8988T (cell line): ENCODE data around the gene TTC34.
"Not testable (repeated sequence)": the region's sequence is repeated elsewhere in the genome, so short reads cannot be mapped to it uniquely, and the experiment has no call there.

Source experiments
- DNase-seq: peaks from one replicate; pipeline ENCODE4 v3.0.0; 2011

The TTC34 gene

DNA sequence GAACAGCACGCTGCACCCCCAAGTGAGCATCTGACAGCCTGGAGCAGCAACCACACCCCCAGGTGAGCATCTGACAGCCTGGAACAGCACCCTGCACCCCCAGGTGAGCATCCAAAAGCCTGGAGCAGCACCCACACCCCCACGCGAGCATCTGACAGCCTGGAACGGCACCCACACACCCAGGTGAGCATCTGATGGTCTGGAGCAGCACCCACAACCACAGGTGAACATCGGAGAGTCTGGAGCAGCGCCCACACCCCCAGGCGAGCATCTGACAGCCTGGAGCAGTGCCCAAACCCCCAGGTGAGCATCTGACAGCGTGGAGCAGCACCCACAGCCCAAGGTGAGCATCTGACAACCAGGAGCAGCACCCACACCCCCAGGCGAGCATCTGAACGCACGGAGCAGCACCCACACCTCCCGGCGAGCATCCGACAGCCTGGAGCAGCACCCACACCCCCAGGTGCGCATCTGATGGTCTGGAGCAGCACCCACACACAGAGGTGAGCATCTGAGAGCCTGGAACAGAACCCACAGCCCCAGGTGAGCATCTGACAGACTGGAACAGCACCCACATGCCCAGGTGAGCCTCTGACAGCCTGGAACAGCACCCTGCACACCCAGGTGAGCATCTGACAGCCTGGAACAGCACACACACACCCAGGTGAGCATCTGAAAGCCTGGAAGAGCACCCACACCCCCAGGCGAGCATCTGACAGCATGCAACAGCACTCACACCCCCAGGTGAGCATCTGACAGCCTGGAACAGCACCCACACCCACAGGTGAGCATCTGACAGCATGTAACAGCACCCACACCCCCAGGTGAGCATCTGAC is 145.7 kb downstream of the TTC34 start:
- DNase-seq, result not testable (repeated sequence)

DNA sequence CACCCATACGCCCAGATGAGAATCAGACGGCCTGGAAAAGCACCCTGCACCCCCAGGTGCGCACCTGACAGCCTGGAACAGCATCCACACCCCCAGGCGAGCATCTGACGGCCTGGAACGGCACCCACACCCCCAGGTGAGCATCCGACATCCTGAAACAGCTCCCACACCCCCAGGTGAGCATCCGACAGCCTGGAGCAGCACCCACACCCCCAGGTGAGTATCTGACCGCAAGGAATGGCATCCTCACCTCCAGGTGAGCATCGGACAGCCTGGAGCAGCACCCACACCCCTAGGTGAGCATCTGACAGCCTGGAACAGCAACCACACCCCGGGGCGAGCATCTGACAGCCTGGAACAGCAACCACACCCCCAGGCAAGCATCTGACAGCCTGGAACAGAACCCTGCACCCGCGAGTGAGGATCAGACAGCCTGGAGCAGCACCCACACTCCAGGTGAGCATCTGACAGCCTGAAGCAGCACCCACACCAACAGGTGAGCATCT is 147.0 kb downstream of the TTC34 start:
- peak; percentile 34 for DNase-seq

DNA sequence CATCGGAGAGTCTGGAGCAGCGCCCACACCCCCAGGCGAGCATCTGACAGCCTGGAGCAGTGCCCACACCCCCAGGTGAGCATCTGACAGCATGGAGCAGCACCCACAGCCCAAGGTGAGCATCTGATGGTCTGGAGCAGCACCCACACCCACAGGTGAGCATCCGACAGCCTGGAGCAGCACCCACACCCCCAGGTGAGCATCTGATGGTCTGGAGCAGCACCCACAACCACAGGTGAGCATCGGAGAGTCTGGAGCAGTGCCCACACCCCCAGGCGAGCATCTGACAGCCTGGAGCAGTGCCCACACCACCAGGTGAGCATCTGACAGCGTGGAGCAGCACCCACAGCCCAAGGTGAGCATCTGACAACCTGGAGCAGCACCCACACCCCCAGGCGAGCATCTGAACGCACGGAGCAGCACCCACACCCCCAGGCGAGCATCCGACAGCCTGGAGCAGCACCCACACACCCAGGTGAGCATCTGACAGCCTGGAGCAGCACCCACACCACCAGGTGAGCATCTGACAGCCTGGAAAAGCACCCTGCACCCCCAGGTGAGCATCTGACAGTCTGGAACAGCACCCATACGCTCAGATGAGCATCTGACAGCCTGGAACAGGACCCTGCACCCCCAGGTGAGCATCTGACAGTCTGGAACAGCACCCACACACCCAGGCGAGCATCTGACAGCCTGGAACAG is 147.6 kb downstream of the TTC34 start:
- not testable (repeated sequence) for DNase-seq

DNA sequence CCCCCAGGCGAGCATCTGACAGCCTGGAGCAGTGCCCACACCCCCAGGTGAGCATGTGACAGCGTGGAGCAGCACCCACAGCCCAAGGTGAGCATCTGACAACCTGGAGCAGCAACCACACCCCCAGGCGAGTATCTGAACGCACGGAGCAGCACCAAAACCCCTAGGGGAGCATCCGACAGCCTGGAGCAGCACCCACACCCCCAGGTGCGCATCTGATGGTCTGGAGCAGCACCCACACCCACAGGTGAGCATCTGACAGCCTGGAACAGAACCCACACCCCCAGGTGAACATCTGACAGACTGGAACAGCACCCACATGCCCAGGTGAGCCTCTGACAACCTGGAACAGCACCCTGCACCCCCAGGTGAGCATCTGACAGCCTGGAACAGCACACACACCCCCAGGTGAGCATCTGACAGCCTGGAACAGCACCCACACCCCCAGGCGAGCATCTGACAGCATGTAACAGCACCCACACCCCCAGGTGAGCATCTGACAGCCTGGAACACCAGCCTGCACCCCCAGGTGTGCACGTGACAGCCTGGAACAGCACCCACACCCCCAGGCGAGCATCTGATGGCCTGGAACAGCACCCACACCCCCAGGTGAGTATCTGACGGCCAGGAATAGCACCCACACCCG is 148.4 kb downstream of the TTC34 start:
- not testable (repeated sequence) for DNase-seq

DNA sequence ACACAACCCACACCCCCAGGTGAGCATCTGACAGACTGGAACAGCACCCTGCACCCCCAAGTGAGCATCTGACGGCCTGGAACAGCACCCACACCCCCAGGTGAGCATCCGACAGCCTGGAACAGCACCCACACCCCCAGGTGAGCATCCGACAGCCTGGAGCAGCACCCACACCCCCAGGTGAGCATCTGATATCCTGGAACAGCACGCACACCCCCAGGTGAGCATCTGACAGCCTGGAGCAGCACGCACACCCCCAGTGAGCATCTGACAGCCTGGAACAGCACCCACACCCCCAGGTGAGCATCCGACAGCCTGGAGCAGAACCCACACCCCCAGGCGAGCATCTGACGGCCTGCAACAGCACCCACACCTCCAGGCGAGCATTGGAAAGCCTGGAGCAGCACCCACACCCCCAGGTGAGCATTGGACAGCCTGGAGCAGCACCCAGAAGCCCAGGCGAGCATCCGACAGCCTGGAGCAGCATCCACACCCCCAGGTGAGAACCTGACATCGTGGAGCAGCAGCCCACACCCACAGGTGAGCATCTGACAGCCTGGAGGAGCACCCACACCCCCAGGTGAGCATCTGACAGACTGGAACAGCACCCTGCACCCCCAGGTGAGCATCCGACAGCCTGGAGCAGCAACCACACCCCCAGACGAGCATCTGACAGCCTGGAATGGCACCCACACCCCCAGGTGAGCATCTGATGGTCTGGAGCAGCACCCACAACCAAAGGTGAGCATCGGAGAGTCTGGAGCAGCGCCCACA is 149.2 kb downstream of the TTC34 start:
- DNase-seq, result peak; percentile 7

DNA sequence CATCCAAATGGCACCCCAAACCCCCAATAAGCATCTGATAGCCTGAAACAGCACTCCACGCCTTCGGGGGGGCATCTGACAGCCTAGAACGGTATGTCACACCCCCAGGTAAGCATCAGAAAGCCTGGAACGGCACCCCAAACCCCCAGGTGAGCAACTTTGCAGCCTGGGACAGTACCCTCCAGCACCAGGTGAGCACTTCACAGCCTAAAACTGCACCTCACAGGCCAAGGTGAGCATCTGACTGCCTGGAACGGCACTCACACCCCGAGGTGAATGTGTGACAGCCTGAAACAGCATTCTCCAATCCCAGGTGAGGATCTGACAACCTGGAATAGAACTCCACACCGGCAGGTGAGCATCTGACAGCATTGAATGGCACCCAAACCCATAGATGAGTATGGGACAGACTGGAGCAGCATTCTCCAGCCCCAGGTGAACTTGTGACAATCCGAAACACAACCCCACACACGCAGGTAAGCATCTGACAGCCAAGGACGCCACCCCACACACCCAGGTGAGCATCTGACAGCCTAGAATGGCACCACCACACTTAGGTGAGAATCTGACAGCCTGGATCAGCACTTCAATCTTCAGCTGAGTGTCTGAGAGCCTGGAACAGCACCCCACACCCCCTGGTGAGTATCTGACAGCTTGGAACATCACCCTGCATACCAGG is 150.4 kb downstream of the TTC34 start:
- peak; percentile 9 for DNase-seq

DNA sequence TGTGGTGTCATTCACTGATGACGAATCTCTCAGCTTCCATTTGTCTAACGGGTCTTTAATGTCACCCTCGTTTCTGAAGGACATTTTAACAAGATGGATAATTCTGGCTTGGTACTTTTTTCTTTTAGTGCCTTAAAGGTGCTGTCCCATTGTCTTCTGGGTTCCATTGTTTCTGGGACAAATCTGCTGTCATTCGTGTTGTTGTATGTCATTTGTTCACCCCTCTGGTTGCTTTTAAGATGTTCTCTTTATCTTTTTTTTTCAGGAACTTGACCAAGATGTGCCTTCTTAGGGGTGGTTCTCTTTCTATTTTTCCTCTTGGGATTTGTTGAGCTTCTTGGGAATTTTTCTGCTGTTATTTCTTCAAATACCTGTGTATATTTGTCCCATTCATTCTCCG is 154.7 kb downstream of the TTC34 start:
- peak; percentile 6 for DNase-seq

DNA sequence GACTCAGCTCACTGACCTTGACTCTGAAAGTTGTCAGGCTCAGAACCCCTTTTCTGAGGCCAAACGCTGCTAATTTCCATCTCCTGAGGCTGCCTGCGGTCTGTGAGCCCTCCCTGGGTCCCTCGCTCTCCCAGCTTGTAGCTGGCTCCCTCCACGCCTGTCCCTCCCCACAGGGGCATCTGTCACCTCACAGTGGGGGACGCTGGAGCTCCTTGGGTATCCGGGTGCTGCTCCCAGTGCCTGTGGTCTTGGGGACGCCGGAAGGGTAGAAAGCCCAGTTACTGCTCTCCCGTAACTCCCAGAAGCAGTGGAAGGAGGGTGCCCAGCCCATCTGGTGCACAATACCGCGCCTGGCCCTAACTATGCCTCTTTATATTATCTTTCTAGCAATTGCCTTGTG is 155.7 kb downstream of the TTC34 start:
- no peak for DNase-seq

DNA sequence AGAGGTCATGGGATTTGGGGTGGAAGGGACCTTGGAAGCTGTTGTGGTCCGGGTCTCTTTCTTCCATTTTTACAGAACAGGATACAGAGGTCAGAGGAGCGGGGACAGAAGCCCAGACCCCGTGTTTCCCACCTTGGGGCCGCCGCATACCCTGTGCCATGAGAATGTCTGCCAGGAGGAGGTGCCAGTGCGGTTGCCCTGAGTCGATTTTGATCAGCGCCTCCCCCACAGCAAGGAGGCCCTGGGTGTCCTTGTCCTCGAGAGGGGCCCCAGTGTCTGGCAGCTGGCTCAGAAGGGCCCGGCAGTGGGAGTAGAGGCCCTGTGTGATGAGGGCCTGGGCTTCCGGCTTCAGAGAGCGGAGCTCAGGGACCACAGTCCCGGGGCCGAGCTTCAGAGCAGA is 156.3 kb downstream of the TTC34 start:
- DNase-seq, result no peak

DNA sequence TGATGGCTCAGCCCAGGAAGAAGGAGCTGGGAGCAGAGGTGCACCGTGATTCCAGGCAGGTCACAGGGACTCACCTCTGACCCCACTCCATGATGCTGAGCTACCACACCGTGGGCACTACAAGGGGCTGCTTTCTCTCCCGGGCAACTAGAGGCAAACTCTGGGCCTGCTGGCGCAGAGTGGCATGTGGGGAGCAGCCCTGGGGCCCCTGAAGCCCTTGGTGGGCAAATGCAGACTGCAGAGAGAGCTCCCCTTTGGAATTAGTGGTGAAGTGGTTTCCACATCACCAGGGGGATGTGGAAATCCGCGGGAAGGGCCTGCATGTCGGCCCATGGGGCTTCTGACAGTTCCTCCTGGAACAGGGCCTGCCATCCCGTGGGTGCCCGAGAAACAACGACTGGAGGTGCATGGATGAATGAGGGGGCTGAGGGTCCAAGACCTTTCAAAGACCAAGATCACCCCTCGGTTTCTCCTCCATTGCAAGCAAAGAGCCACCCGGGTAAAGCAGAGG is 156.8 kb downstream of the TTC34 start:
- no peak for DNase-seq

DNA sequence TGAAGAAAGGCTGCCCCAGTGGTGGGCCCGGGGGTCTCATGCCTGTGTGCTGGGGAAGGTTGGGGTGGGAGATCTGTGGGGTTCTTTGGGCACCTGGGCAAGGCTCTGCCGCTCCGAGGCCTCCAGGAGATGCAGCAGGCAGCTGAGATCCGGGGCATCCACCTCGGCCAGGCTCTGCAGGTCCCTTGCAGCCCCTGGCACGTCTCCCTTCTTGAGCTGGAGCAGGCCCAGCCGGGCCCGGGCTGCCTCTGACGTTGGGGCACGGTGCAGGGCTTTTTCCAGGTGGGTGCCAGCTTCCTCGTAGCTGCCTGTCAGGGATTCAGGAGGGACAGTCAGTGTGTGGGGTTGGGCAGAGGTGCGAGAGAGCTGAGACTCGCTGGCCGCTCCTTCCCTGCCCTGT is 157.3 kb downstream of the TTC34 start:
- DNase-seq, result peak; percentile 6

DNA sequence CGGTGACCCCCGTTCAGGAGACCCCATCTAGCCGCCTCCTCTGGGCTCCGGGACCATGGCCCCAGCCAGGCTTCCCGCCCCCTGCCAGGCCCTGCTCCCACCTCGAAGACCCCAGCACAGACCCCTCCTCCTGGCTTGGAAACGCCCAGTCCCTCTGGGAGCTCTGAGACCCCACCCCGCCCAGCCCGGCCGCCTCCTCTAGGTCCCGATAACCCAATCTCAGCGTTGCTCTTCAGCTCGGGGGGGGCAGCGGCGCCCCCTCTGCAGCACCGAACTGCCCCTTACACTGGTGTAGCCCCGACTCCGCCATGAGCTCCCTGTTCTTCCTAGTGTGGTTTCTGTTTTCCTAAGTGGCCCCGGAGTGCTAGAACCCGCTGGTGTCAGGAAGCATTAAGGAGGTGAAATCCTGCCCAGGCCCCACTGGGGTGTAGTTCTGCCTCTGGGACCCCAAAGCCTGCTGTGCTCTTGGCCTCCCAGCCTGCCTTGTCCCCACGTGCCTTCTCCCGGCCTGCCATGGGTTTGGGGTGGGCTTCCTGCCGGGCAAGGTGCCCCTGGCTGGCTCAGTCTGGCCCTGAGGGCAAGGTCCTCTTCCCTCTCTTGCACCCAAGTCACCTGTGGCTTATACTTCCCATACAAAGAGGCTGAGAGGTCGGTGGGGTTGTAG is 157.9 kb downstream of the TTC34 start:
- DNase-seq, result peak; percentile 2

DNA sequence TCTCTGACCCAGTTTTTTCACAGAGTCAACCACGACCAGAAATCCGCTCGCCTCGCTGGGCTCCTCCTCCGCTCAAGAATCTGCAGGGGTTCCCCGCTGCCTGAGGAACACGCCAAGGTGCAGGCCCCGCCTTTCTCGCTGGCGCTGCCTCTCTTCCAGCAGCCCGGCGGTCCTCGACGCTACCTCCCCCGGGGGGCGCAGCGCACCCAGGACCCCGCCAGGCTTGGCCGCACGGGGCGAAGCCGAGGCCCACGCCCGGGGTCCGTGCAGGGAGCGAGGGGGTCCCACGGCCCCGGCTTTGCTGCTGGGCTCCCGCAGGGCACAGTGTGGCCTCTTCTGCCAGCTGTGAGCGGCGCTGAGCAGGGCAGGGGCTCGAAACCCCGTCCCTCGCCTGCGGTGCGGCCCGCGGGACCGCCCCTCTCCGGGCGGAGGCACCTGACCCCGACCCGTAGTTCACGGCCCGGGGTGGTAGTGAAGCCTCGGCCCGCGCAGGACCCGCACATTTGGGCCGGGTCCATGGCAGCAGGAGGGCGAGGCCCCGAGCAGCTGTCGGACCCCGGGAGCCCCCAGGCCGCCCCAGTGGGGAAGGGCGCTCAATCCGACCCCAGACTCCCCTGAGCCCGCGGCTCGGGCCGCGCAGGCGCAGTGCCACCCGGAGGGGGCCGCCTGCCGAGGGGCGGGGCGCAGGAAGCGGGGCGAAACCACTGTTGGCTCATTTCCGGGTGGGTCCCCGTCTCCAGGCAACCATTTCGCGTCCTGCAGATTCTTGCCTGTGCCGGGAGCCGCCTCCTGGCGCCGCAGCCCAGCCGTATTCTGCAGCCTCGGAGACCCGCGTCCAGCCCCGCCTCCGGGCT is 158.7 kb downstream of the TTC34 start:
- DNase-seq, result peak; percentile 99

DNA sequence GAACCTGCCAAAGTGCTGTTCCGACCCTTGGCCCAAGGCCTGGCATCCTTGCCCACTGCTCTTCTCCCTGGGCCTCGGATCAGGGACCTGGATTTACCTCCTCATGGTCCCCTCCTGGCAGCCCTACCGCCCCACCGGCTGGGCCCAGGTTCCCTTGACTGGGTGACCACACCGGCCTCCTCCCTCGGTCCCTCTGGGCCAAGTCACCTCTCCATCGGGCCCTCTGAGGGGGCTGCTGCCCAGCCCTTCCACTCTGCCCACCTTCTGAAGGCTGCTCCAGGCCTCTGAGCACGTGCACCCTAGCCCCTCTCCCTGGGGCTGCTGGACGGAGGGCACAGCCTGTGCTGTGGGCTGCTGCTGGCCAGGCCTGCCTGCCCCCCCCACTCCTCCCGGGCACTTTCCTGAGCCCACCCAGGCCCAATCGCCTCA is 159.3 kb downstream of the TTC34 start:
- DNase-seq, result peak; percentile 18

DNA sequence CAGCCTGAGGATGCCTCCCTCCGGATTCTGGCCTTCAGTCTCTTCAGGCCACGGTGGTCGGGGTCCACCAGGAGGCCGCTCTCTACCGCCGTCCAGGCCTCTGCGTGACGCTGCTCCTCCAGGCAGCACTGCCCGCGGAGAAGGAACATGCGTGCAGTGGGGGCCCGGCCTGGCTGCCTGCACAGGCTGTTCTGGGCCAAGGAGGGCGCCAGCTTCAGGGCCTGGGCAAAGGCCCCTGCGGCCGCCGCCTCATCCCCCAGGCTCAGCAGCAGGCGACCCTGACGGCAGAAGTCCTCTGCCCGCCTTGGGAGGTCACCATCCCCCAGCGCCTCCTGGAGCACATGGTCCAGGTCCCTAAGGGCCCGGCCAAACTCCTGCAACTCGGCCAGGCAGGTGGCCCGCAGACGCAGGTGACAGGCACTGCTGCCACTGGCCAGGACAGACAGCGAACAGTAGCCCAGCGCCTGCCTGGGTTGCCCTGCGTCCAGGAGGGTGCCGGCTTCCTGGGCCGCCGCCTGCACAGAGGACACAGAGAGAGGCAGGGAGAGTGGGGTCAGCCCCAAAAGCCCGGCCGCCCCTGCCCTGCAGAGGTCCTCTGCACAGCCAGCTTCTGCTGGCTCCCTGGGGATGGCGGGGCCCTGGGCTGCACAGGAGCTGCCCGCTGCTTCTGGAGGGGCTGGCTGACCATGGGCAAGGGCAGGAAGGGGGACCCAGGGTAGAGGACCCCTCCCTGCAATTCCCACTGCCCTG is 159.9 kb downstream of the TTC34 start:
- DNase-seq, result peak; percentile 34

DNA sequence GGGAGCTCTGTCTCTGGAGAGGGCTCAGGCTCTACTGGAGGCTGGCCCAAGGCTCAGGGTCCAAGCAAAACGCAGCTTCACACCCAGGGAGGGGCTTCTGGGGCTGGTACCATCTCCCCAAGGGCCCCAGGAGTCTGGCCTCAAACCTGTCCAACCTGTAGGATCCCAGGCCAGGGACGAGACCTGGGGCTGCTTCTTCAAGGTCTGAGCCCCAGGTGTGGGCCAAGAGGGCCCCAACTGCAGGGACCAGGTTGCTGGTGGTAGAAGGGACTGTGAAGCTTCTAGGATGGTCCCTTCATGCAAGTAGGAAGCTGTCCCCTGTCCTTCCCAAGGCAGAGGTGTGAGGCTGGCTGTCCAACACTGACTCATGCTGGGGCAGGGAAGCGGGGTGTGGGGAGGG is 160.9 kb downstream of the TTC34 start:
- DNase-seq, result peak; percentile 13

DNA sequence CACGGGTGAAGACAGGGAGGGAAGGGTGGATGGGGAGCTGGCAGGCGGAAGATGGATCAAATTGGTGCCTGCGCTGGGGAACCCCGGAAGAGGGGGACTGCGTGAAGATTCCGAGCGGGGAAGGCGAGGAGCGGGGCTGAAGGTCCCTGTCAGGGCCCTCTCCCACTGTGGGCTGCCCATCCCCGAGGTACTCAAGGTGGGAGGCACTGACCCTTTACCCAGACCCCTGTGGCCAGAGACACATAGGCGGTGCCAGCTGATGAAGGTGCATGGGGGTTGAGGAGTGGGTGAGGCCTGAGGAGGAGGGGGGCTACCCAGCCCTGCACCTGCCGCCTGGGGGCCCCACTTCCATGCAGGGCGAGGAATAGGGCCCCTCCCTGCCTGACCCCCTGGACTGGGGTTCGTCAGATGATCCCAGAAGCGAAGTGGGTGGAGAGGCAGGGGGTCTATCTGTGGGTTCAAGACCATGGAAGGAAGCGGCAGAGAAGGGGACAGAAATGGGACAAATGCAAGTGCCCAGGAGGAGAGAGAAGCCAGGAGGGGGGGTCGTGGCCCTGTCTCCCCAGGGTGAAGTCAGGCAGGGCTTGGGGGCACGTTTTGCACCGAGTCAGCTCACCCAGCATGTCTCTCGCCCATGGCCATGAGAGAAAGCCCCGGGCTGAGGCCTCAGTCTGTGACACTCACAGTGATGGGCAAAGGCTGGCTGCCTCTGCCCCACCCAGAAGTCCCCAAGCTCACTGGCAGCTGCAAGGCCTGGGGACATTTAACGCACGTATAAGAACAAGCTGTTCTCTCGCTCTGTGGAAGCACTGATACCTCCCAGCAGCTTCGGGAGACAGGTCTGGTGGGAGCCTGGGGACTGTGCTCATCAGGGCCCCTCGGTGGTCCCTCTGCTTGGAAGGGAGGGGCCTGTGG is 161.6 kb downstream of the TTC34 start:
- DNase-seq, result peak; percentile 19

DNA sequence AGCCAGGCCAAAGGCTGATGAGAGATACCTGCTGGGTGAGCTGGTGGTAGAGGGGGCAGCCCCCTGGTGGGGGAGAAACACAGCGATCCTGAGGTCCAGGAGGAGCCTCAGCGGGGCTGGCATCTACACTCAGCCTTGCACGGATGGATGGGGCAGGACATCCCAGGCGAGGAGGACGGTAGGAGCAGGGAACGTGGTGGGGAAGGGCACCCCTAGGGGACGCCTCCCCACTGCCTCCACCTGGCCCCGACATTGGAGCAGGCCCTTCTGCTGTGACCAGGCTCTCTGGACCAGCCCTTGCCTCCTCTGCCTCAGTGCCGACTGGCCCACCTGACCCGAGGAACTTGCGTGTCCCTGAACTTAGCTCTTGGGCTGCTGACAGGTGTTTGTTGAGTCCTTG is 162.3 kb downstream of the TTC34 start:
- peak; percentile 25 for DNase-seq
